HUDEP-2 (cell line): ENCODE data around the gene ABCC6.

ENCODE experiments used
- DNase-seq, 76 experiments: peaks; one replicate each; lab custom pipeline; 2025; ENCODE audit not compliant: unreplicated experiment in 76 of 76; lab: John Stamatoyannopoulos, UW

Gene ABCC6

DNA sequence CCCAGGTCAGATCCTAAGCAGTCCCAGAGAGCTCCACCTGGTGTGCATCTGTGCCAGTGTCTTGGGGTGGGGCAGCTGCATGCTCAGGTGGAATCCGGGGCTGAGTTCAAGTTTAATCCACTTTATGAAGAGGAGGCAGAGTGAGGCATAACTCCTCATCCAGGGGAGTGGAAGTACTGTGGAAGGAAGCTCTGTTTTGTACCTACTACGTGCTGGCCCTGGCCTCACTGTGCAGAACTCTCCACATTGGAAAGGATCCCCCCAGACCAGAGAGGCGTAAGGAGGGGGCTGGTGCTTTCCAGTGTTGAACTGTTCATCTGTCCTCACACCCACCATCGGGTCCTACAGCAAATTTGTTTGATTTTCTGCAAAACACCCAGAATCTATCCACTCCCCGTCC is 78.0 kb downstream of the ABCC6 start:
- no peak for DNase-seq

DNA sequence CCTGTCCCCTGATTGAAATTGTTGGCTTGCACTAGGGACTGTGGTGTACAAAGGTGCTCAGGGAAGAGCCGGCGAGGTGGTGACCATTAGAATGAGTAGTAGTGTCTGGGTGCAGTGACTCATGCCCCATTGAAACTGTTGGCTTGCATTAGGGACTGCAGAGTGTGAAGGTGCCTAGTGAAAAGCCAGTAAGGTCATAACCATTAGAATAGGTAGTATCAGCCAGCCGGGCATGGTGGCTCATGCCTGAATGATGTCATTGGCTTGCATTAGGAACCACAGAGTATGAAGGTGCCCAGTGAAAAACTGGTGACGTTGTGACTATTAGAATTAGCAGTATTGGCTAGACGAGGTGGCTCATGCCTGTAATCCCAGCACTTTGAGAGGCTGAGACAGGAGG is 78.9 kb downstream of the ABCC6 start:
- no peak for DNase-seq

DNA sequence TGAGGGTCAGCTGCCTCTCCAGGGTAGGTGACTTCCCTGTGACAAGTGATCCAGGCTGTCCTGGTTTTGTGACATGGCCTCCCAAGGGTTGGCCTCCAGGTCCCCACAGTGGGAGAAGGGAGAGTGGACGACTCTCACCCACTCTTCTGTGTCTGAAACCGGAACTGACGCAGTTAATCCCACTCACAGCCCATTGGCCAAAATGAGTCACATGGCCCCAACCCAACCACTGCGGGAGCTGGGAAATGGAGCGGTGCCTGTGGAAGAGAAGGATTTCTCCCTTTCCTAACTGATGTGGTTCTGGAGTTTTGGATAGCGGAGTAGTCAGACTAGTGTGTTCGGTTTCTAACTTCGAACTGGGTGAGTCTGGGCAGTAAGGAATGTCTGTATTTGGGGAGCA is 79.4 kb downstream of the ABCC6 start:
- DNase-seq, result no peak

DNA sequence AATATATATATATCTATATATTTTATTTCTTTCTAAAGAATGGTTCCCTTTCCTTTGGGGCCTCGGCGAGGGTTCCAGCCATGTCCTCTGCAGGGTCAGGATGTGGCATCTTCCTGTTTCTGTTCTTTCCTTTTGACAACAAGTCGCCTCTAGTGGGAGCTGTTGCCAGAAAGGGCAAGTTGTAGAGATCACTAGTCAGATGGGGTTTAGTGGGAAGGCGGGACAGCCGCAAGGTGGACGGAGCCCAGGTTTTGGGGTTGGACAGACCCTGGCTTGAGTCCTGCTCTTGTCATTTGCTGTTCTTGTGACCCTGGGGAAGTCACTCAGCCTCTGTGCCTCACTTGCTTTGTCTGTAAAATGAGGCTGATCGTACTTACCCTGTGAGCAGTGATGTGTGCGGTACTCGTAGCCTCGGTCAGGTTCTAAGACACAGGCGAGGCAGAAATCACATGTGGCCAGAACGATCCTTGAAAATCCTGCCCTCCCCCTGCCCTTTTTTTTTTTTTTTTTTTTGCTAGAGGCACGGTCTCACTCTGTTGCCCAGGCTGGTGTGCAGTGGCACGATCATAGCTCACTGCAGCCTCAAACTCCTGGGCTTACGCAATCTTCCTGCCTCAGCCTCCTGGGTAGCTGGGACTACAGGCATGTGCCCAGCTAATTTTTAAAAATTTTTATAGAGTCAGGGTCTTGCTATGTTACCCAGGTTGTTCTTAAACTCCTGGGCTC is 80.1 kb downstream of the ABCC6 start:
- DNase-seq, result peak in 20 of 76 experiments; percentile 3 to 48 (median 10)

DNA sequence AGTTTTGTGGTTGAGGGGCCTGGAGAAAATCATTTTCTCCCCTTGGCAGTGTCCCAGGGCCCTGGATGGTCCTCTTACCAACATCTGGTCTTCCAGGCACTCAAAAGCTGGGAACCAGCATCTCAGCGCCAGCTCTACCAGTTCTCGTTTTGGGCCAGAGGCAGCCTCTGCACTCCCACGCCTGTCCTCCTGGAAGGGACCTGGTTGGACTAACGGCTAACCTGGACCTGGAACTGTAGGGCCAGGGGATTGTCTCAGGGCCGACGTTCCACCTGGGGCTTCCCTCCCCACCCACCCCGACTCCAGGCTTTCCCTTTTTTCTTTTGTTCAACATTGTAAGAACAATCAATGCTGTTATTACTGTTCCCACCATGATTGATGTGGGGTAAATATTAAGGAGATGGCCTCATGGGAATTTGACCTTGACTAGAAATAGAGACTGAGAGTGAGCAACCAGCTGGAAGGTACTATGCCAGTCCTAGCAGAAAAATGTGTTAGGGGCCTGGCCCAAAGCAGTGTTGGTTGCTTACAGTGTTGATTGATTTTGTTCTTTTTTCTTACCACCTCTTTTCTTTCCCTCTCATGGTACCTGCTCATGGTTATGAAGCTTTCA is 81.4 kb downstream of the ABCC6 start:
- no peak for DNase-seq

DNA sequence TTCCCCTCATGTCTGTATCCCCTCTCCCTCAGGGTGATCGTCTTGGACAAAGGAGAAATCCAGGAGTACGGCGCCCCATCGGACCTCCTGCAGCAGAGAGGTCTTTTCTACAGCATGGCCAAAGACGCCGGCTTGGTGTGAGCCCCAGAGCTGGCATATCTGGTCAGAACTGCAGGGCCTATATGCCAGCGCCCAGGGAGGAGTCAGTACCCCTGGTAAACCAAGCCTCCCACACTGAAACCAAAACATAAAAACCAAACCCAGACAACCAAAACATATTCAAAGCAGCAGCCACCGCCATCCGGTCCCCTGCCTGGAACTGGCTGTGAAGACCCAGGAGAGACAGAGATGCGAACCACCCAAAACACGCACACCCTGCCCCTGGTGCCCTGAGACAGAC is 82.2 kb downstream of the ABCC6 start:
- no peak for DNase-seq

DNA sequence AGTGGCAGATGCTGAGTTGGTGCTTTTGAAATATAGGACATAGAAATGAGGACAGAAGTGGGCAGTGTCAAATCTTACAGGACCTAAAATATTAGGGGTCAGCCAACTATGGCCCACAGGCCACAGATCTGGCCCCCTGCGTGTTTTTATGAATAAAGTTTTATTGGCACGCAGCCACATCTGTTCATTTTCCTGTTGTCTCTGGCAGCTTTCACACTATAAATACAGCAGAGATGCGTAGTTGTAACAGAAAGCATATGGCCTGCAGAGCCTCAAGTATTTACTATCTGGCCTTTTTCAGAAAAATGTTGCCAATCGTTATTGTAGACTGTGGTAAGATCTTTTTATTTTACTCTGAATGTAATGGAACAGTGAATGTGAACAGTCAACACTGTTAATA is 82.8 kb downstream of the ABCC6 start:
- DNase-seq, result no peak

DNA sequence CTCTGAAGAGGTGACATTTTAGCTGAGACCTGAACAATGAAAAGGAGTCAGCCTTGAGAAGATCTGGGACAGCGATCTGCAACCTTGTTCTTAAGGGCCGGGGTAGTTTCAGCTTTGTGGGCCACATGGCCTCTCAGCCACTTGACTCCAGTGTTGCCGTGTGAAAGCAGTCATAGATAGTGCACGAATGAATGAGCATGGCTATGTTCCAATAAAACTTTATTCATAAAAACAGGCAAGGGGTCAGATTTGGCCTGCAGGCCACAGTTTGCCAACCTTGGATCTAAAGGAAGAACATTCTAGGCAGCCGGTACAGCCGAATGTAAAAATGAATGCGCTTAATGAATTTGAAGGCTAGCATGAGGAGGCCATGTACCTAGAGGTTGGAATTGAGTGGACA is 83.5 kb downstream of the ABCC6 start:
- DNase-seq, result no peak

DNA sequence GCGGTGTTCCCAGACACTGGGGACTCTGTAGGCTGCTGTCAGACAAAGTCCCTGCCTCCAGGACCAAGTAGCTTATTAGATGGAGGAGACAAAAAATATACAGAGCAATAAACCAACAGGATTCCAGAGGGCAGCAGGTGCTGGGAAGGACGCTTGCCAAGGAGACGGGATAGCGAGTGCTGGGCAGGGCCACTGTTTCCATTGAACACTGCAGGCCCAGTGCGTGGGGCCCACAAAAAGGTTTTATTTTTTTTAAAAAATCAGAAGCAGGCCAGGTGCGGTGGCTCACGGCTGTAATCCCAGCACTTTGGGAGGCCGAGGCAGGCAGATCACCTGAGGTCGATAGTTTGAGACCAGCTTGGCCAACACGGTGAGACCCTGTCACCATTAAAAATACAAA is 84.2 kb downstream of the ABCC6 start:
- no peak for DNase-seq

DNA sequence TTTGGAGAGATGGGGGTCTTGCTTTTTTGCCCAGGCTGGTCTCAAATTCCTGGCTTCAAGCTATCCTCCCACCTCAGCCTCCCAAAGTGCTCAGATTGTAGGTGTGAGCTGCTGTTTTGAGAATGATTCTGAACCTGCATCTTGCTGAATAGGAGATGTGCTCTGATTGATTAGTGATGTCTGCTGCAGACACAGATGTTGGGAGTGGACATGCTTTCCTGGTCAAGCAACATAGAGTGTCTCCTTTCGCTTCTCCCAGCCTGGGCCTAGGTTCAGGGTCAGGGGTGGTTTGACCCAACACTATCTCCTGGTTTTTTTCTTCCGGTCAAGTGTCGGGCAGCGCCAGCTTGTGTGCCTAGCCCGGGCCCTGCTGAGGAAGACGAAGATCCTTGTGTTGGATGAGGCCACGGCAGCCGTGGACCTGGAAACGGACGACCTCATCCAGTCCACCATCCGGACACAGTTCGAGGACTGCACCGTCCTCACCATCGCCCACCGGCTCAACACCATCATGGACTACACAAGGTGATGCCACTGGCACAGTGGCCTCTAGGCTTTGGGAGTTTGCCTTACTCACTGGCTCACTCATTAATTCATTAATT is 85.2 kb downstream of the ABCC6 start:
- DNase-seq, result no peak

DNA sequence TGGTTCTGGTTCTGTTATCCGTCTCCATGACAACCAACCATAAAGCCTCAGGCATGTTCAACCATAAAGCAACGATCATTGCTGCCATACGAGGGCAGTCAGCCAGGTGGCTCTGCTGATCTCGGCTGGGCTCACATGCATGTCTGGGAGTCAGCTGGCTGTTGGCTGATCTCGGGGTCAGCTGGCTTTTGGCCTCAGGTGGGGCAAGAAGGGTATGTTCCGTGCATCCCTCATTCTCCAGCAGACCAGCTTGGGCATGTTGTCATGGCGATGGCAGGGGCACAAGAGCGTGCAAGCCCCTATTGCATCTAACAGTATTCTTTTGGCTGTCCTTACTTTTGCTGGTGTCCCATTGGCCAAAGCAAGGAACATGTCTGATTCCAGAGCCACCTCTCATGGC is 86.2 kb downstream of the ABCC6 start:
- no peak for DNase-seq

DNA sequence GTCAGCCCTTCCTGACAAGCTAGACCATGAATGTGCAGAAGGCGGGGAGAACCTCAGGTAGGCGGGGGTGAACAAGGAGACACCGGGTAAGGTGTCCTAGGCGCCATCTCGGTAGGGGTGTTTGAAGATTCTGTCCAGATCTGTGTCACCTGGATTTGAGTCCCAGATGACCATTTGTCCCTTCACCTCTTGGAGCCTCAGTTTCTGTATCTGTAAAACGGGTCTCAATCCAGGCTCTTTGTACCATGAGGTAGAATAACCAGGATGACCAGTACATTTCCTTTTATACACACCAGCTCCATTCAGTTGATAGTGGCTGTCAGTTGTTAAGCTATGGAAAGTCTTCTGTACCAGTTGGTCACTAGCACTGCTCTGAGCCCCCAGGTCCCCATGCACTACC is 86.7 kb downstream of the ABCC6 start:
- no peak for DNase-seq

DNA sequence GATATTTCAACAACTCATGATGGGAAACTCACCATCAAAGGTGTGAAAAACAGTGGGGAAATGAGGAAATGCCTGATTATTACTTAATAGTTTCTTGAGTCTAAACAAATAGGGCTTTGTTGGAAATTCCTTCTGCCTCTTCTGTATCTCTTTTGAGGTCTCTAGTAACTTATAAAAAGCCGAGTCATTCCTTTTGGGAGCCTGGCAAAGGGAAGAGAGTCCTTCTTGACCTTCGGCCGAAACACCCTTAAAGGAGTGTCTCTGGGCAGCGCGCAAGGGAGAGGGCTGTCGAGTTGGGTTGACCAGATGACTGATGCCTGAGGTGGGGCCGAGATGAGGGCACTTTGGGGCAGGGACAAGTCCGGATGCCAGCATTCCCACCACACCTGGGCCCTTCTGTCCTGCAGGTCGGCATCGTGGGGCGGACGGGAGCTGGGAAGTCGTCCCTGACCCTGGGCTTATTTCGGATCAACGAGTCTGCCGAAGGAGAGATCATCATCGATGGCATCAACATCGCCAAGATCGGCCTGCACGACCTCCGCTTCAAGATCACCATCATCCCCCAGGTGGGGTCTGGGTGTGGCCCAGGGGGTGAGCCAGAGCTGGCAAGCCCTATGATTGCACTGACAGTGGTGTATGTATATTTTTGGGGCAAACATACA is 89.2 kb downstream of the ABCC6 start:
- DNase-seq, result no peak

DNA sequence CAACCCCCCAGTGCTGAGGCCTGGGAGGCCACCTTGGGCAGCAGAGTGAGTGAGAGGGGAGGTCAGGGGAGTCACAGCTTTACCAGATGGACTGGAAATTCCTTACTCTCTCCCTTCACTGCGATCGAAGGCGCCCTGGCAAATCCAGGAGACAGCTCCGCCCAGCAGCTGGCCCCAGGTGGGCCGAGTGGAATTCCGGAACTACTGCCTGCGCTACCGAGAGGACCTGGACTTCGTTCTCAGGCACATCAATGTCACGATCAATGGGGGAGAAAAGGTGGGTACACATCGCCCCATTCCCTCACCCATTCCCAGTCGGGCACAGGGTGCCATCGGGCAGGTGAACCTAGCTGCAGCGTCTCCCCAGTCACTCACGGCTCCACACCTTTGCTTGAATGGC is 91.6 kb downstream of the ABCC6 start:
- no peak for DNase-seq

DNA sequence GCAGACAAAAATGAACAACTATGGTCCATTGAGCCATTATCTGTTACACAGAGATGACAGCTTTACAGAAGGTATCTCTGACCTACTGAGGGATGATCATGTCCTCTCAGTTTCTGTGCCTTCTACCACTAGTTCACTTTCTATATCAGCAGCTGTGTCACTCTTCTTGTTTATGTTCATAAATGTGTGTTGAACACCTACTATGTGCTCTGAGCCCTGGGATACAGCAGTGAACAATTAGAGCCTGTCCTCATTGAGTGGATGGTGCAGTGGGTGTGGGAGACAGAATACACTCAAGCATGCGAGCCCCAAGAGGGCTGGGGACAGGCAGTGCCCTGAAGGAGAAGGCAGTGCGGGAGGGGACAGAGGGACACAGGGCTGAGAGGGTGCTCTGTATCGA is 92.1 kb downstream of the ABCC6 start:
- DNase-seq, result no peak

DNA sequence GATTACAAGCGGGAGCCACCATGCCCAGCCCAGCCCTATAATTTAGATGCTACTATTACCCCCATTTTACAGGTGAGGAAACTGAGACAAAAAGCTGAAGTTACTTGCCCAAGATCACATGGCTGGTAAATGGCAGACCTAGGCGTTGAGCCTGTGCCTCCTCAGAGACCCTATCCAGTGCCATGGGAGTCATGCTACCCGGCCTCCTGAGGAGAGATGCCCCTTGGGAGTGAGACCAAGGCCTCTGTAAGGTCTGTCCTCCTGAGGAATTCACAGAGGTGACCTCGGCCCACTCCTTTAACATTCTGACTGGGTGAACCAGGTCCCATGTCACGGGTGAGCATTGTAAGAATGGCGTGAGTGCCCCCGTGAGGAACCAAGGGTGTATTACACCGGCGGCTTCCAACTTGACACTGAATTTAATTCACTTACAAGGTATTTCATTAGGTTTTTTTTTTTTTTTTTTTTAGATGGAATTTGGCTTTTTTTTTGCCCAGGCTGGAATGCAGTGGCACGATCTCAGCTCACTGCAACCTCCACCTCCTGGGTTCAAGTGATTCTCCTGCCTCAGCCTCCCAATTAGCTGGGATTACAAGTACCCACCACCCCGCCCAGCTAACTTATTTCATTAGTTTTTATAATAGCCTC is 95.7 kb downstream of the ABCC6 start:
- DNase-seq, result peak in 68 of 76 experiments; percentile 4 to 80 (median 55)

DNA sequence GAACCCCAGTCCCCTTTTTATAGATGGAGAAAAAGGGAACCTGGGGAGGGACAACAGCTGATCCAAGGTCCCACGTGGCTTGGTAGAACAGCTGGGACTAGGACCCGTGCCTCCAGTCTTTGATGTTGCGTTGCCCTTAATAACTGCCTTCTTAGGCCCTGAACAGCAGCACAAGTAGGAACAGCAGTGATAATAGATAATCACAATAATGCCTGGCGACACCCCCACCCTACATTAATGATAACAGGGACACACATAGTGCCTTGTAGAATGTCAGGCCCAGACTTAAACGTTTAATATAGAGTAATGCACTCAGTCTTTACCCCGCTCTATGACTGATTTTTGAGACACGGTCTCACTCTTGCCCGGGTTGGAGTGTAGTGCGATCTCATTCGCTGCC is 96.4 kb downstream of the ABCC6 start:
- DNase-seq, result peak in 13 of 76 experiments; percentile 2 to 52 (median 8)

DNA sequence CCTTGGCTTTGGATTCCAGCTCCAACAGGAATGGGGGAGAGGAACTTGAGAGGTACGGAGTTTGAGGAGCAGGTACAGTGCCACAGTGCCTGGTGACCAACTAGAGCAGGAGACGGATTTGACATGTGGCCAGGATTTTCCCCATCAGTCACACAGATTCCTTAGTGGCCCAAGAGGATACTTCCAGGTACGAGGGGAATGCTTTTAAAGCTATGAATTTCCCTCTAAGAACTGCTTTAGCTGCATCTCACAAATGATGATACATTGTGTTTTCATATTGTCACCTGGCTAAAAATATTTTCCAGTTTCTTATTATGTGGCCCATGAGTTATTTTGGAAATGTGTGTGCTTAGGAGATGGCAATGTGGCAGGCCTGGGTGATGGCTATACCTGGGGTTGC is 98.3 kb downstream of the ABCC6 start:
- no peak for DNase-seq

DNA sequence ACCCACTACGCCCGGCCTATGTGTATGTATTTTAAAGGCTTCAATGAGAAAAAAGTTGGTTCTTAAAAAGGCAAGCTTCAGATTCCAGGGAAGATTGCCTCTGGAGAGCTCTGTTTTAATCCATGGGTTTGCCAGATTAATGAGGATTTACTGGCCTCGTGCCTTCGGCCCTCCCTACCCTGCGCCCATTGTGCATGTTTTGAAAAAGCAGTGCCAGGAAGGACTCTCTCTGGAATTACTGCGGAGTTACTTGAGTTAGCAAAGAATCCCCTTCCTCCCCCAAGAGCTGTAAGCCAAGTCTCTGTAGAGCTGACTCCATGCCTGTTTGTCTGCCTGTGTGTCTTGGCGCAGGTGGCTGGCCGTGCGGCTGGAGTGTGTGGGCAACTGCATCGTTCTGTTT is 98.9 kb downstream of the ABCC6 start:
- DNase-seq, result no peak

DNA sequence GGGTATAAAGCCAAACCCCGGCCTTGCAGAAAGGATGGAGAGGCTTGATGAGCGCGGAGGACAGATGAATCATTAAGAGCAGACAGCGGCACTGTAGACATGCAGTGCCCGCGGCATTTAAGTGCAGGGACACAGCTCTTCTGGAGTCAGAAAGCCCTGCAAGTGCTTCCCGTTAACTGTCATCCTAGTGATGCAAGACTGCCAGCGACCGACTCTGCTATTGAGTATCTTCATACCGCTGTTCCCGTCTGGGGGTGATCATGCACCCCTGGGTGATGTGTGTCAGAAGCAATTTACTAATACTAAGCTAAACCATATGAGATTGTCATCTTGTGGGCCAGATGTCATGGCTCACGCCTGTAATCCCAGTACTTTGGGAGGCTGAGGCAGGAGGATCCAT is 101.0 kb downstream of the ABCC6 start:
- DNase-seq, result no peak

DNA sequence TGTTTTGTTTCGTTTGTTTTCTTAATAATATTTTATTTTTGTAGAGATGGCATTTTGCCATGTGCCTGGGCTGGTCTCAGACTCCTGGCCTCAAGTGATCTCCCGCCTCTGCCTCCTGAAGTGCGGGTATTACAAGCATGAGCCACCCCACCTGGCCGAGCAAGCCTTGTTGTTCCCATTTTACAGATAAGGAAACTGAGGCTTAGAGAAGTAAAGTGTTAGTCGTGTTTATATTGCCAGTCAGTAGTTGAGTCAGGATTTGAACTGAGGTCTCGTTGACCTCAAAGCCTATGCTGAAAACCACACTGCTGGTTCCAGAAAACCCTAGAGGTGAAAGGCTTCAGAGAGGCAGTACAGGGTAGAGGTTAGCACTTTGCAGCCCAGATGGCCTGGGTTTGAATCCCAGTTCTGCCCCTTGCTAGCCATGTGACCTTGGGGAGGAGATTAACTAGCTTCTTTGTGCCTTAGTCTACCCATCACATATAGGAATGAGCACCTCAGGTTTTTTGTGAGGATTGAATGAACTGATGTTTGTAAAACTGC is 102.0 kb downstream of the ABCC6 start:
- peak in 26 of 76 experiments; percentile 5 to 70 (median 27) for DNase-seq
